GM18511 (cell line): ENCODE data around the gene TBC1D22A.
"Not testable (repeated sequence)": the region's sequence is repeated elsewhere in the genome, so short reads cannot be mapped to it uniquely, and the experiment has no call there.

Source experiments
- ATAC-seq: cut with Tn5 transposase; IDR thresholded peaks from one replicate; pipeline ENCODE4 v1.9.1; 2021; ENCODE audit warnings: mild to moderate bottlenecking, moderate library complexity; ENCODE audit not compliant: unreplicated experiment

The TBC1D22A gene

GRCh38 chr22:46762238-46763050, at the start of gene TBC1D22A:
Gene TBC1D22A, plus strand, starts transcription at chr22:46762650. Its CDS starts 137 bp downstream, at chr22:46762787.
- ATAC-seq, result peak; percentile 83

- ATAC-seq, result no peak
These were observed 47.9 kb upstream of the TBC1D22A start for GRCh38 chr22:46714550-46714949.

- ATAC-seq, result no peak
These were observed 42.5 kb upstream of the TBC1D22A start for GRCh38 chr22:46719921-46720320.

GRCh38 chr22:46721501-46722085, 40.9 kb upstream of the TBC1D22A start:
- no peak for ATAC-seq

- no peak for ATAC-seq
These were observed 38.6 kb upstream of the TBC1D22A start for GRCh38 chr22:46723882-46724281.

DNA sequence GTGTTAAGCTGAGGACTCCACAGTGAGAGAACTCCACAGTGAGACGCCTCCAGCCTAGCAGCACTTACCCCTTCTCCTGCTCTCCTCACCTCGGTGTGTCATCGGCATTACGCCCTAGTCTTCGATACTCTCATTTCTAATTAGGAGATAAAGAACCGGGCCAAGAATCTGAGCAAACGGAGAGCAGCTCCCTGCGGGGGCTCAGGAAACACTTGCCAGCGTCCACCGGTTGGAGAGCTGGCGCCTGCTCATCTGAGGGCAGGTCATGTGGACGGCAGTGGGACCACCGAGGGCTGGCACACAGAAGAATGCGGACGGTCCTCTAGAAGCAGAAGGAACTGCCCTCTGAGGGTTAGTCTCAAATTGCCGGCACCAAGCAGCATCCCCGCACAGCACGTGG, 37.4 kb upstream of the TBC1D22A start:
- no peak for ATAC-seq

- ATAC-seq, result no peak
These were observed 36.1 kb upstream of the TBC1D22A start for GRCh38 chr22:46726066-46726985.

- no peak for ATAC-seq
These were observed 35.5 kb upstream of the TBC1D22A start for GRCh38 chr22:46726986-46727317.

DNA sequence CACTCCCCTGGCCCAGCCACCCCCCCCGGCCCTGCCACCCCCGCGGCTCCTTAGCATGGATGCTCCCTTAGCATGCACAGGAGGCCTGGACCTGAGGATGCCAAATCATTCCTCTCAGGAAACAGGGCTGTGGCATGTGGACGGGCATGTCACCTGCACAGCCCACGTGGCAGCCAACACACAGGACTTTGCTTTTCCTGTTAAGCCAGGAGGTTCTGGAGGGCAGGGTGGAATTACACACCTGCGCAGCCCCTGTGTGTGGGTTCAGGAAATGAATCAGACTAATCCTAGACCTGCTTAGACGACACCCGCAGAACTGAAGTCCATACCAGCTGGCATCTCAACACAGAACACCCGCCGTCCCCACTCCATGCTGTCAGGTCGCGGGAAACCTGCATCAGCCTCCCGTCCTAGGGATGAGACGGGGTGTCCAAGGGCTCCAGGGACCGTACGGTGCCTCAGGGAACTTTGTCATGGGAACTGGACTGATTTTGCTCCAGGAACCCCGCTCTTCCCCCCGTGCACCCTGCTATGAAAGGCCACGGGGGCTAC, 34.6 kb upstream of the TBC1D22A start:
- ATAC-seq, result no peak

DNA sequence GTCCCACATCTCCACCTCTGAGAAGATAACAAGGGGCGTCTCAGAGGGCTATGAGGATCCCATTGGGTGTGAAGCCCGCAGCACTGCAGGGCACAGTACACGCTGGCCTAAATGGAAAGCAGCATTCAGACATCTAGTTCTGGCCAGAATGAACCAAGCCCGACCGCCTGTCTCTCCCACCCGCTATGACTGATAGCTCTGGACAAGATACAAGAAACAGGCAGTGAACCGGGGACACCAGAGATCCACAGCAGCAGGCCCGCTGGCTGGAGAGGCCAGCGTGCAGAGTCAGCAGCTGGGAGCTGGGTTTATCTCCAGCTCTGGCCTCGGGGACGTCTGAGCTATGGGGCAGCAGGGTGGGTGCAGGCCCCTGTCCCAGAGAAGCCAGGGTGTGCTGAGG, 34.0 kb upstream of the TBC1D22A start:
- no peak for ATAC-seq

- no peak for ATAC-seq
These were observed 31.7 kb upstream of the TBC1D22A start for GRCh38 chr22:46730568-46731245.

- no peak for ATAC-seq
These were observed 31.0 kb upstream of the TBC1D22A start for GRCh38 chr22:46731246-46732040.

GRCh38 chr22:46732041-46732379, 30.4 kb upstream of the TBC1D22A start:
- ATAC-seq, result no peak

GRCh38 chr22:46732513-46732912, 29.9 kb upstream of the TBC1D22A start:
- ATAC-seq, result no peak

DNA sequence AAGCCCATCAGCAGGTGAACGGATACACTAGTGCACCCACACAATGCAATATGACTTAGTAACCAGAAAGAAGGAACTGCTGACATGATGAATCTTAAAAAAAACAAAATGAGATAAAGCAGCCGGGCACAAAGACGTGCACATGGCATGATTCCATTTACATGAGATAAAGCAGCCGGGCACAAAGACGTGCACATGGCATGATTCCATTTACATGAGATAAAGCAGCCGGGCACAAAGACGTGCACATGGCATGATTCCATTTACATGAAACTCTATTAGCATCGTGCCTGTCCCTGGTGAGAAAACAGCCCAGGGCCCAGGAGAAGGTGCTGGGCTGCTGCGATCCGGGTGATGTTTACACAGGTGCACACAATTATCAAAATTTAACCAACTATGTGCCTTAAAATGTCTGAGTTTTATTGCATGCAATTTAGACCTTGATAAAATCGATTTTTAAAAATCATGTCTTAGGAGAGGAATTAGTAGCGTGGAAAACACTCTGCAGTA, 28.2 kb upstream of the TBC1D22A start:
- not testable (repeated sequence) for ATAC-seq

GRCh38 chr22:46734830-46735453, 27.5 kb upstream of the TBC1D22A start:
- no peak for ATAC-seq

- no peak for ATAC-seq
These were observed 26.5 kb upstream of the TBC1D22A start for GRCh38 chr22:46735747-46736608.

DNA sequence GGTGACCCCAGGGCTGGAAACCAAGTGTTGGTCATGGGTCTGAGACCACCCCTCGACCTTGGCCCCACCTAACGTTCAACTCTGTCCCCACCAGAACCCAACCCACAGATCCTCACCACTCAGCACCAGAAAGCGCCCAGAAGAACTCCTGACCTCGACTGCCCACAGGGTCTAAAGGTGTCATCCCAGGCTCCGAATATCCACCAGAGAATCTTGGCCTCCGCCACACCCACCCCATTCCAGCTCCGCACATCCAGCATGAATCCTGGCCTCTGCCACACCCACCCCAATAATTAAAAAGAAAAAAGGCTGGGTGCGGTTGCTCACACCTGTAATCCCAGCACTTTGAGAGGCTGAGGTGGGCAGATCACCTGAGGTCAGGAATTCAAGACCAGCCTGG, 25.7 kb upstream of the TBC1D22A start:
- ATAC-seq, result no peak
